ENCODE data around the gene TOM1L2. TPM values are rescaled to one million over a fixed set of nuclear protein-coding genes. Genes with fewer than 3 reads are reported as not detected.
A peak's percentile ranks its signal among the peaks of the same experiment; 100 is the strongest.

The TOM1L2 gene
- total and polyA plus RNA-seq, 2 experiments from 2014 or later = 25.5 to 31.0 TPM

DNA sequence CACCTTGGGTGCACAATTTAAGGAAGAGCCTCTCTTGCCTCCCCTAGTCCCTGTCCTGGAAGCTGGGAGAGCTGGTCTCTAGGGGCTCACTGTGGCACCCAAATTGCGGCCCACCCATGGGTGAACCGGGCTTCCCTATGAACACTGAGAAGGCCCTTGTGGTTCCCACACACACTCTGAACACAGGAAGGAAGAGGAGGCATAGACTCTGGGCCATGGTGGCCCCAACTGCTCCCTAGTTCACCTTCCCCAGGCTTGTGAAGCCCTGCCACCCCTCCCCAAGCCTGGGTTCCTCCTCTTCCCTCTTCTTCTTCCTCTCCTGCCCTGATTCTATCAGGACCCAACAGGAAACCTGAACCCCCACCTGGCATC is 145.9 kb downstream of the TOM1L2 start:
- no peak for DNase-seq
- Histone ChIP-seq H3K36me3 (ENCODE audit: low read depth) (no peaks in the 10 kb centered on the region), H3K4me1 (ENCODE audit: insufficient read depth) (peaks cover 30% of the 10 kb centered on the region), H3K79me2 (ENCODE audit: insufficient read depth) (peaks cover 52% of the 10 kb centered on the region), H4K20me1 (ENCODE audit: insufficient read depth) (no peaks in the 10 kb centered on the region), H3K27ac (no peak overlapping the region), H3F3A (ENCODE audit: insufficient read depth) (no peaks in the 10 kb centered on the region; the same call in 1 of the 2 replicates), H3K9me2 (ENCODE audit: insufficient read depth) (no peaks in the 10 kb centered on the region), H3K4me2 (ENCODE audit: unreplicated experiment) (no peak overlapping the region), H3K9ac (no peak overlapping the region), H2AFZ (no peak overlapping the region), H3K27me3 (replicated peaks; ENCODE audit: insufficient read depth) (no peaks in the 10 kb centered on the region), H3K4me3 (no peak overlapping the region), H3K9me3 (ENCODE audit: low read depth) (no peaks in the 10 kb centered on the region)
- TF ChIP-seq EZH2phosphoT487 (IDR thresholded peaks at IDR 0.05; ENCODE audit: insufficient read depth, low read depth) = no peak
- no peak for TF ChIP-seq EZH2 (IDR thresholded peaks at IDR 0.05; ENCODE audit: insufficient read depth, poor library complexity, severe bottlenecking)
- in situ Hi-C loops (cut with MboI) = no loop called here
- WGBS, 2 experiments (ENCODE audit: low coverage in 1 of 2, low lambda C conversion rate in 2 of 2, missing lambda C conversion rate in 2 of 2) = 63 to 67% methylated on average over 2 of the region's 2 CpGs

DNA sequence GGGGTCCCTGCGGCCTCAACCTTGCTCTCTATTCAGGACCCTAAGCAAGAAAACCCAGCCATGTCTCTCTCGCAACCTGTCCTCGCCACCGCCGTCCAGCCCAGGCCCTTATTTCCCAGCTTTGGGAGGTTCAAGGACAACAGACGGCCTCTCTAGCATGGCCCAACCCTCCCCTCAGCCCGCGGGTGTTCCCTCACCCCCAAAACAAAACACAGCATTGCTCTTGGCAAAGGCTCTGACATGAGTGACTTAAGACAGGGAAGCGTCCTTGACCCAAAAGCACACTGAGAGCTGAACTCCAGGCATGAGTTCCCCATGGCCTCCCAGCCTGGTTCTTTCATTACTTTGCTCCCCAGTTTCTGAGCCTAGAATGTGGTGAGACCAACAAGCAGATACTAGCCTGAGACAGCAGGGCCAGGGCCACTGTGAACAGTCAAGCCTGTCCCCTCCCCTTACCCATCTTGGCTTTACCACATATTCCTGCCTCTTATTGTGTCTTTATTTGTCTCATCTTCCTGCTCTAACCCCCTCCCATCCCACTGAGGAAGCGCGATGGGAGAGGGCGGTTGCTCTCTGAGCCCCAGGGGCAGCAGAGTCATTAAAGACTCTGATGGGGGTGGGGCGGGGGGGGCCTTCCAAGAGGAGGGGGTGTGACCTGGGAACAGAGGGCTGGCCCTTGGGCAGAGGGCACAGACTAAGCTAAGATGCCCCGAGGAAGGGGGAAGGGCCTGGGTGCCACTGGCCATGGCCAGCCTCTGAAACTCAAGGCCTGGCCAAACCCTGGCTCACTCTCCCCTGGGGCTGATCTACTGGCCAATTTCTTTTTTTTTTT is 147.2 kb downstream of the TOM1L2 start:
- no peak overlapping the region for H3K4me2 ChIP-seq (ENCODE audit: unreplicated experiment)
- in situ Hi-C loops (cut with MboI) = no loop called here
- DNase-seq = peak; percentile 72

DNA sequence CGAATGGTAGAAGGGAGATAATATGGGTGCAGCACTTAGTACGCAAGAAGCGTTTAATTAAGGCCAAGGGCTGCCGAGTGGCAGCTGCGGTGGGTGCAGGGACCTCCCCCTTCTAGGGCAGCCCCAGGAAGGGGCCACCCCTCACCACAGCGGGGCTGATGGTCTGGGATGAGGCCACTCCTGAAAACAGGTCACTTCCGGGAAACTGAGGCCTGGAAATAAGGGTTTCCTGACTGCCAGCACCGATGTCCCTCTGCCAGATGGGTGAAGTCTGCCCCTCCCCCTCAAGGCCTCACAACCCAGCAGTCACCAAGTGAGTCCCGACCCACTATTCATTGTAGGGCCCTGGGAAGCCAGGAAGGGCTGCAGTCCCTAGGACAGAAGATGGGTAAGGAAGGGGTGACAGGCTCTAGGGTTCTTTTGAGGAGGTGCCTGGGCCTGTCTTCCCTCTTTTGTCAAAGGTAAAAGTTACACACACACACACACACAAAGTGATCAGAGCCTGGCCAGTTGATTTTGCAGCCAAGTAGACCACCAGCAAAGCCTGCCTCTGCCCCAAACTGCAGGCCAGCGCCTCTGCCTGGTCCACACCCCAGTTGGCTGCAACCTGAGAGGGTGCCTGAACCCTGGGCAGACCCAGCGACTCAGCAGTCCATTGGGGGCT is 147.9 kb downstream of the TOM1L2 start:
- H3K27me3 ChIP-seq (replicated peaks; ENCODE audit: insufficient read depth) = no peaks in the 10 kb centered on the region
- H3K9me3 ChIP-seq (ENCODE audit: low read depth) = no peaks in the 10 kb centered on the region
- H3K79me2 ChIP-seq (ENCODE audit: insufficient read depth) = peaks cover 34% of the 10 kb centered on the region
- no peaks in the 10 kb centered on the region for H4K20me1 ChIP-seq (ENCODE audit: insufficient read depth)
- 11 to 16% methylated on average over 11 of the region's 11 CpGs for WGBS, 2 experiments (ENCODE audit: low coverage in 1 of 2, low lambda C conversion rate in 2 of 2, missing lambda C conversion rate in 2 of 2)
- no peaks in the 10 kb centered on the region for H3K36me3 ChIP-seq (ENCODE audit: low read depth)
- H2AFZ ChIP-seq = peak overlapping the region; percentile 24; the same call in 1 of the 2 replicates
- no peak for TF ChIP-seq EZH2 (IDR thresholded peaks at IDR 0.05; ENCODE audit: insufficient read depth, poor library complexity, severe bottlenecking)
- no peak for TF ChIP-seq EZH2phosphoT487 (IDR thresholded peaks at IDR 0.05; ENCODE audit: insufficient read depth, low read depth)
- H3F3A ChIP-seq (ENCODE audit: insufficient read depth) = no peaks in the 10 kb centered on the region; the same call in 1 of the 2 replicates
- in situ Hi-C loops (cut with MboI) = no loop called here
- H3K27ac ChIP-seq = peak overlapping the region; percentile 36
- peaks cover 35% of the 10 kb centered on the region for H3K4me1 ChIP-seq (ENCODE audit: insufficient read depth)
- no peaks in the 10 kb centered on the region for H3K9me2 ChIP-seq (ENCODE audit: insufficient read depth)
- peak overlapping the region; percentile 53 for H3K4me3 ChIP-seq
- H3K4me2 ChIP-seq (ENCODE audit: unreplicated experiment) = peak overlapping the region; percentile 78
- peak overlapping the region; percentile 56 for H3K9ac ChIP-seq
- no peak for DNase-seq

More for the DNA sequence above, 147.2 kb downstream of the TOM1L2 start:
- Histone ChIP-seq H3F3A (ENCODE audit: insufficient read depth) (no peaks in the 10 kb centered on the region; the same call in 1 of the 2 replicates), H3K36me3 (ENCODE audit: low read depth) (no peaks in the 10 kb centered on the region), H2AFZ (no peak overlapping the region), H3K27me3 (replicated peaks; ENCODE audit: insufficient read depth) (no peaks in the 10 kb centered on the region), H3K9me3 (ENCODE audit: low read depth) (no peaks in the 10 kb centered on the region), H4K20me1 (ENCODE audit: insufficient read depth) (no peaks in the 10 kb centered on the region), H3K79me2 (ENCODE audit: insufficient read depth) (peaks cover 42% of the 10 kb centered on the region), H3K27ac (no peak overlapping the region), H3K4me1 (ENCODE audit: insufficient read depth) (peaks cover 31% of the 10 kb centered on the region), H3K9ac (no peak overlapping the region), H3K9me2 (ENCODE audit: insufficient read depth) (no peaks in the 10 kb centered on the region), H3K4me3 (no peak overlapping the region)
- TF ChIP-seq EZH2phosphoT487 (IDR thresholded peaks at IDR 0.05; ENCODE audit: insufficient read depth, low read depth) (no peak), EZH2 (IDR thresholded peaks at IDR 0.05; ENCODE audit: insufficient read depth, poor library complexity, severe bottlenecking) (no peak)
- WGBS, 2 experiments (ENCODE audit: low coverage in 1 of 2, low lambda C conversion rate in 2 of 2, missing lambda C conversion rate in 2 of 2) = 27 to 41% methylated on average over 9 to 14 of the region's 14 CpGs

DNA sequence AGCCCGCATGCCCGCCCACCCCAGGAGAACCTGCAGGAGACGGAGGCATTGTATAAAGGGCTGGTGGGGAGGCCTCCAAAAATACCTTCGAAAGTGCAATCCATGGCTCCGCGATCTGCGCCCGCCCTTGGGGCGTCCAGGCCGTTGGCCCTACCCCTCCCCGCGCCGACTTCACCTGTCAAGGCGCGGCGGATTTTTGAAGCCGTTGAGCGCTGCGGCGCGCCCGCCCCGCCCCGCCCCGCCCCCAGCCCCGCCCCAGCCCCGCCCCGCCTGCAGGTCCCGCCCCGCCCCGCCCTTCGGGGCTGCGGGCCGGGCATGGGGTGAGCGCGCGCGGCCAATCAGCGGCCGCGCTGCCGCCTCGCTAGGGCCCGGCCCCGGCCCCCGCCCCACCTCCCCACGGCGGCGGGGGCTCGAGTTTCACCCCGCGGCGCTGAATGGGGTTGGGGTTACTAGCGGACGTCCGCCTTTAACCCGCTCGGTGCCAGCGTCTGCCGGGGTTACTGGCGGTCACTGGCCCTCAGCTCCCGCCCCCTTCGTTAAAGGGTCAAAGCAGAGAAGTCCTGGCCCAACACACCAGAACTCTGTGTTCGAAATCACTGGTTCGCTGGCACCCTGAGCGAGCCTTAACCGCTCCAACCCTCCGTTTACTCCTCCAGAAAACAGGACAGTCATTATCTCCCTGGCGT is 148.6 kb downstream of the TOM1L2 start:
- Histone ChIP-seq H3K27ac (peak overlapping the region; percentile 36), H3F3A (ENCODE audit: insufficient read depth) (no peaks in the 10 kb centered on the region; the same call in 1 of the 2 replicates), H3K9me2 (ENCODE audit: insufficient read depth) (no peaks in the 10 kb centered on the region), H3K4me1 (ENCODE audit: insufficient read depth) (peaks cover 35% of the 10 kb centered on the region), H3K9me3 (ENCODE audit: low read depth) (no peaks in the 10 kb centered on the region), H3K9ac (peak overlapping the region; percentile 56), H3K36me3 (ENCODE audit: low read depth) (peaks cover 3% of the 10 kb centered on the region; the same call in 1 of the 2 replicates), H3K4me2 (ENCODE audit: unreplicated experiment) (peak overlapping the region; percentile 78), H4K20me1 (ENCODE audit: insufficient read depth) (no peaks in the 10 kb centered on the region), H3K79me2 (ENCODE audit: insufficient read depth) (peaks cover 31% of the 10 kb centered on the region), H3K4me3 (peak overlapping the region; percentile 54), H3K27me3 (replicated peaks; ENCODE audit: insufficient read depth) (no peaks in the 10 kb centered on the region), H2AFZ (peak overlapping the region; percentile 24; the same call in 1 of the 2 replicates)
- in situ Hi-C loops (cut with MboI) = no loop called here
- no peak for TF ChIP-seq EZH2 (IDR thresholded peaks at IDR 0.05; ENCODE audit: insufficient read depth, poor library complexity, severe bottlenecking)
- no peak for TF ChIP-seq EZH2phosphoT487 (IDR thresholded peaks at IDR 0.05; ENCODE audit: insufficient read depth, low read depth)
- DNase-seq = peak; percentile 91
- 2% methylated on average over 23 to 66 of the region's 69 CpGs for WGBS, 2 experiments (ENCODE audit: low coverage in 1 of 2, low lambda C conversion rate in 2 of 2, missing lambda C conversion rate in 2 of 2)
